Measurements from ENCODE around the gene SFI1.

SFI1 gene

DNA sequence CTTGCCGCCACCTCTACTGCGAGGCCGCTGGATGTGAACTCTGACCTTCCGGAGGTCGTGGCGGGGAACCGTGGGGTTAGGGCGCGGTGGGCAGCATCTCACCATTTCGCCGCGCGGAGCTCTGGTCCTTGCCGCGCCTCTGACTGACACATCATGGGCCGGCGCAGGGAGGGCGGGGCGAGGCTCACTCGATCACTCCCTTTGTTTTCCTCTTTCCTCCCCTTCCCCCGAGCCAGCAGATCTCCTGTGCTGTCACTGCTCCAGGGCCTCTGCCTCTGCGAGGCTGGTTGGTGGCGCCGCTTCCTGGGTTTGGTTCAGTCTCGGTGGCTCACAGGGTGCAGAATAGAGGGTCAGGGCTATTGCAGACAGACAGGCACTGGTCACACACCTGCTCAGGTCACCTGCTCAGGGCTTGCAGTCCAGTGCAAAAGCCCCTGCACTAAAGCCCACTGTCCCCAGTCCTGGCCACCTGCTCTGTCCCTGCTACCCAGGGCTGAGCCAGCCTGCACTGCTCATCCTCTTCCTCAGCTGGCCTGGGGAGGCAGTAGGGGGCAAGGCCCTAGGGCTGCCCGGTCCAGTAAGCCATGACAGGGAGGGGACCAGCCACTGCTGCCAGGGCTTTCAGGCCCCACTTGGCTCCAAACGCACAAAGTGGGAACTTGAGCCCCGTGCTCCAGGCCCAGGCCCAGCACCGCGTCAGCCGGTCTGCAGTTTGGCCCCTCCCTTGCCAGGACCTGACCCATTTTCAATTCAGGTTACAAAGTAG lies 129.5 kb downstream of the SFI1 start:
- POLR2A ChIA-PET (ENCODE audit: low non-redundant PET): no interaction called here

GRCh38 chr22:31626427-31627150 lies 130.3 kb downstream of the SFI1 start:
- CTCF ChIA-PET: no interaction called here
- H3K27ac ChIP-seq: peak overlapping the region; percentile 59
- TF ChIP-seq, protein P1, sequence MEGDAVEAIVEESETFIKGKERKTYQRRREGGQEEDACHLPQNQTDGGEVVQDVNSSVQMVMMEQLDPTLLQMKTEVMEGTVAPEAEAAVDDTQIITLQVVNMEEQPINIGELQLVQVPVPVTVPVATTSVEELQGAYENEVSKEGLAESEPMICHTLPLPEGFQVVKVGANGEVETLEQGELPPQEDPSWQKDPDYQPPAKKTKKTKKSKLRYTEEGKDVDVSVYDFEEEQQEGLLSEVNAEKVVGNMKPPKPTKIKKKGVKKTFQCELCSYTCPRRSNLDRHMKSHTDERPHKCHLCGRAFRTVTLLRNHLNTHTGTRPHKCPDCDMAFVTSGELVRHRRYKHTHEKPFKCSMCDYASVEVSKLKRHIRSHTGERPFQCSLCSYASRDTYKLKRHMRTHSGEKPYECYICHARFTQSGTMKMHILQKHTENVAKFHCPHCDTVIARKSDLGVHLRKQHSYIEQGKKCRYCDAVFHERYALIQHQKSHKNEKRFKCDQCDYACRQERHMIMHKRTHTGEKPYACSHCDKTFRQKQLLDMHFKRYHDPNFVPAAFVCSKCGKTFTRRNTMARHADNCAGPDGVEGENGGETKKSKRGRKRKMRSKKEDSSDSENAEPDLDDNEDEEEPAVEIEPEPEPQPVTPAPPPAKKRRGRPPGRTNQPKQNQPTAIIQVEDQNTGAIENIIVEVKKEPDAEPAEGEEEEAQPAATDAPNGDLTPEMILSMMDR (conservative IDR thresholded peaks at IDR 0.05; ENCODE audit: low read depth): no peak
- no peak for DNase-seq (ENCODE audit: low spot score)
- POLR2A ChIA-PET (ENCODE audit: low non-redundant PET): no interaction called here

More for the DNA sequence above, 129.5 kb downstream of the SFI1 start:
- CTCF ChIA-PET: no interaction called here
- TF ChIP-seq, protein P1 (conservative IDR thresholded peaks at IDR 0.05; ENCODE audit: low read depth): no peak
- peak overlapping the region; percentile 59 for H3K27ac ChIP-seq
- DNase-seq (ENCODE audit: low spot score): no peak

DNA sequence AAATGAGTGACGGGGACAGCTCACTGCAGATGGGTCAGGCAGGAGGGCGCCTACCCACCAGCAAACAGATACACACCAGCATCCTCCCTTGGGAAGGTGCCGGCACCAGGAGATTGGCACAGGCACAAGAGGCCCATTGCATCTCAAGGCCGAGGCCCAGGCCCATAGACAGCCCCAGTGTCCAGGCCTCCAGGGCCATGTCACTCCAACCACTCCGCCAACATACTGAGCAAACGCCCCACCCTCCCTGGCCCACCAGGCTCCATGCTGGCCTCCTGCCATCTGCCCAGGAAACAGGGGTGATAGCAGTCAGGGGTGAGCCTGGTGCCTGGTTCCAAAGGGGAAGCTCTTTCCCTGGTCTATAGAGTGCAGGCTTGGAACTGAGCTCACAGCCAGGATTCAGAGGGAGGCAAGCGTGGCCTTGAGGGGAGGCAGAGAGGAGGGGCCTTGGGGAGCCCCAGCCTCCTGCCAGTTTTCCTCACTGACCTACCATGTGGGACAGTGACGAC lies 130.9 kb downstream of the SFI1 start:
- ChIA-PET CTCF (no interaction called here), POLR2A (ENCODE audit: low non-redundant PET) (no interaction called here)
- DNase-seq (ENCODE audit: low spot score): no peak
- peak overlapping the region; percentile 59 for H3K27ac ChIP-seq
- TF ChIP-seq, protein P1 (conservative IDR thresholded peaks at IDR 0.05; ENCODE audit: low read depth): no peak

GRCh38 chr22:31628362-31628761 lies 132.0 kb downstream of the SFI1 start:
- CTCF ChIA-PET: no interaction called here
- H3K27ac ChIP-seq: peak overlapping the region; percentile 59
- POLR2A ChIA-PET (ENCODE audit: low non-redundant PET): no interaction called here
- TF ChIP-seq, protein P1 (conservative IDR thresholded peaks at IDR 0.05; ENCODE audit: low read depth): no peak
- DNase-seq (ENCODE audit: low spot score): no peak

DNA sequence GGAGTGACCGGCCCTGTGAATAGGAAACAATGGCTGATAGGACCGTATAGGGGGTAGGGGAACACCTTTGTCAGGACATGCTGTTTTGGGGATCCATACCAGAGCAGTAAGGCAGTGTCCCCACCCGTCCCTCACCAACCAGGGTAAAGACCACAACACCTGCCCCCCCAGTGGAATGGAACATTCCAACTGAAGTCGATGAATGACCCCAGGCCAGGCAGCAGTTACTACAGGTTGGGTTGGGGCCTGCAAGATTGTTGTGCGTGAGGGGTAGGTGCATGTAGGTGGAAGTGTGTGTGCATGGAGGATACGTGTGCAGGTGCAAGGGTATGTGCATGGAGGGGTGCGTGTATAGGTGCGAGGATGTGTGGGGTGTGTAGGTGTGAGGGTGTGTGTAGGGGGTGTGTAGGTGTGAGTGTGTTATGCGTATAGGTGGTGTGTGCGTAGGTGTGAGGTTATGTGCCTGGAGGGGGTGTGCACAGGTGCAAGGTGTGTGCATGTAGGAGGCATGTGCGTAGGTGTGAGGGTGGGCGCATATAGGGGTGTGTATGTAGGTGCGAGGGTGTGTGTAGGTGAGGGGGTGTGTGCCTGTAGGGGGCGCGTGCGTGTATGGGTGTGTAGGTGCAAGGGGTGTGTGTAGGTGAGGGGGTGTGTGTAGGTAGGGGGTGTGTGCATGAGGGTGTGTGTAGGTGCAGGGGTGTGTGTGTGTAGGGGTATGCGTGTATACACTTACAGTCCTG lies 132.8 kb downstream of the SFI1 start:
- H3K27ac ChIP-seq: peak overlapping the region; percentile 76
- no peak for DNase-seq (ENCODE audit: low spot score)
- CTCF ChIA-PET: no interaction called here
- POLR2A ChIA-PET (ENCODE audit: low non-redundant PET): interaction anchor here (0.6 kb wide), 1 partner anchor 59 kb away, joined by 3 read pairs; no protein-coding TSS in a partner anchor
- TF ChIP-seq, protein P1 (conservative IDR thresholded peaks at IDR 0.05; ENCODE audit: low read depth): no peak

- POLR2A ChIA-PET (ENCODE audit: low non-redundant PET): interaction anchor here (0.6 kb wide), 1 partner anchor 60 kb away, joined by 3 read pairs; no protein-coding TSS in a partner anchor
- CTCF ChIA-PET: no interaction called here
- TF ChIP-seq, protein P1 (conservative IDR thresholded peaks at IDR 0.05; ENCODE audit: low read depth): no peak
- no peak for DNase-seq (ENCODE audit: low spot score)
- H3K27ac ChIP-seq: peak overlapping the region; percentile 76
Measured at GRCh38 chr22:31629741-31630184, 133.4 kb downstream of the SFI1 start.

All from RWPE1 (cell line).